Epithelial cell of esophagus (primary cell): ENCODE results near the gene CCDC150.

Experiments
- DNase-seq: peaks from one replicate; pipeline ENCODE4 v3.0.0; 2010; ENCODE audit warnings: low read depth
- H3K4me3 ChIP-seq: 2 replicates; pipeline ENCODE4 v1.5.1; 2011; ENCODE audit warnings: mild to moderate bottlenecking, low read length, control low read depth
- CTCF ChIP-seq: IDR thresholded peaks from 2 replicates; pipeline ENCODE4 v1.5.1; 2011; ENCODE audit warnings: low read depth, mild to moderate bottlenecking, low read length, control low read depth, inconsistent platforms; ENCODE audit not compliant: insufficient read depth; ENCODE audit errors: missing control alignments

Gene CCDC150

GRCh38 chr2:196758474-196759377, 119.2 kb downstream of the CCDC150 start:
- H3K4me3 ChIP-seq: no peak overlapping the region
- peak; percentile 27 for TF ChIP-seq CTCF
- DNase-seq: peak; percentile 18

GRCh38 chr2:196759378-196759706, 119.8 kb downstream of the CCDC150 start:
- TF ChIP-seq CTCF: no peak
- DNase-seq: no peak
- H3K4me3 ChIP-seq: no peak overlapping the region

GRCh38 chr2:196767101-196767500, 127.6 kb downstream of the CCDC150 start:
- DNase-seq: no peak
- TF ChIP-seq CTCF: no peak
- H3K4me3 ChIP-seq: no peak overlapping the region
